IMR-90 (cell line): ENCODE results near the gene TARS3. TPM values are rescaled to one million over a fixed set of nuclear protein-coding genes. Genes with fewer than 3 reads are reported as not detected.

Experiments
- ATAC-seq: fragments of 200-7000 bp; cut with Tn5 transposase; 2 replicates; pipeline ENCODE4 v1.9.1; 2020; ENCODE audit warnings: low read depth, mild to moderate bottlenecking, moderate library complexity
- BruUV-seq: library from RNA; stranded (reverse); fragments of 400-500 nt; replicated peaks from 2 replicates; lab custom pipeline; 2021; lab: Mats Ljungman, UMichigan
- CTCF ChIA-PET: fragments of 300-600 bp; formaldehyde crosslinking; extraction: SDS; loops from one replicate; lab custom pipeline; 2021; ENCODE audit warnings: antibody characterized with exemption; lab: Yijun Ruan, JAX
- POLR2A ChIA-PET: fragments of 300-600 bp; sonication (Branson Sonifier 250); formaldehyde crosslinking; loops from one replicate; lab custom pipeline; 2022; ENCODE audit warnings: antibody characterized with exemption; ENCODE audit not compliant: unreplicated experiment; lab: Charles Lee
- DNase-seq: peaks from one replicate; pipeline ENCODE4 v3.0.0; 2013
- H2AFZ ChIP-seq: replicated peaks from 2 replicates; pipeline ENCODE3; 2013; ENCODE audit warnings: low read length, mild to moderate bottlenecking; ENCODE audit not compliant: poor library complexity
- H2AK5ac ChIP-seq: 2 replicates; pipeline ENCODE4 v1.6.1; 2013; ENCODE audit warnings: low read depth, low read length, inconsistent platforms
- H2AK9ac ChIP-seq: replicated peaks from 2 replicates; pipeline ENCODE3; 2013; ENCODE audit warnings: mild to moderate bottlenecking, low read depth, low read length, moderate library complexity; ENCODE audit not compliant: poor library complexity
- H2BK120ac ChIP-seq: 2 replicates; pipeline ENCODE4 v1.6.1; 2013; ENCODE audit warnings: low read depth, low read length, inconsistent platforms
- H2BK15ac ChIP-seq: 3 replicates; pipeline ENCODE4 v1.6.1; 2013; ENCODE audit warnings: low read depth, low read length, inconsistent platforms
- H2BK20ac ChIP-seq: 2 replicates; pipeline ENCODE4 v1.6.1; 2013; ENCODE audit warnings: low read depth, mild to moderate bottlenecking, inconsistent platforms, low read length, moderate library complexity
- H2BK5ac ChIP-seq: 2 replicates; pipeline ENCODE4 v1.6.1; 2013; ENCODE audit warnings: mild to moderate bottlenecking, low read depth, low read length, inconsistent platforms; ENCODE audit not compliant: poor library complexity, severe bottlenecking
- H3K14ac ChIP-seq: replicated peaks from 2 replicates; pipeline ENCODE4 v1.6.1; 2013; ENCODE audit warnings: low read depth, low read length, inconsistent platforms
- H3K18ac ChIP-seq: 2 replicates; pipeline ENCODE4 v1.6.1; 2013; ENCODE audit warnings: low read depth, low read length, control low read depth
- H3K23ac ChIP-seq: 2 replicates; pipeline ENCODE4 v1.6.1; 2013; ENCODE audit warnings: low read depth, low read length, inconsistent platforms
- H3K27ac ChIP-seq: 2 replicates; pipeline ENCODE4 v1.5.1; 2013; ENCODE audit warnings: mild to moderate bottlenecking, control low read depth, low read length; ENCODE audit not compliant: insufficient read depth
- H3K27me3 ChIP-seq: 2 replicates; pipeline ENCODE4 v1.6.1; 2013; ENCODE audit warnings: low read length; ENCODE audit not compliant: control insufficient read depth, insufficient read depth
- H3K36me3 ChIP-seq: 2 replicates; pipeline ENCODE4 v1.6.1; 2013; ENCODE audit warnings: low read length, mixed read lengths; ENCODE audit not compliant: control insufficient read depth, insufficient read depth
- H3K4ac ChIP-seq: 2 replicates; pipeline ENCODE4 v1.6.1; 2013; ENCODE audit warnings: low read depth, low read length, inconsistent platforms
- H3K4me1 ChIP-seq: 2 replicates; pipeline ENCODE4 v1.6.1; 2013; ENCODE audit warnings: low read length, mixed read lengths; ENCODE audit not compliant: control insufficient read depth, insufficient read depth
- H3K4me2 ChIP-seq: 2 replicates; pipeline ENCODE4 v1.6.1; 2013; ENCODE audit warnings: low read depth, mild to moderate bottlenecking, control low read depth, low read length, moderate library complexity
- H3K4me3 ChIP-seq: 2 replicates; pipeline ENCODE4 v1.5.1; 2013; ENCODE audit warnings: low read depth, mild to moderate bottlenecking, control low read depth, low read length, moderate library complexity; ENCODE audit not compliant: insufficient read depth
- H3K56ac ChIP-seq: 2 replicates; pipeline ENCODE4 v1.6.1; 2013; ENCODE audit warnings: low read length, inconsistent platforms; ENCODE audit not compliant: insufficient read depth; ENCODE audit errors: extremely low read depth
- H3K79me1 ChIP-seq, 2 experiments: 2 replicates each; pipeline ENCODE4 v1.6.1; 2013; ENCODE audit warnings: low read length in 2 of 2, inconsistent platforms in 1 of 2, low read depth in 1 of 2
- H3K9ac ChIP-seq: 2 replicates; pipeline ENCODE4 v1.6.1; 2013; ENCODE audit warnings: low read depth, low read length, control low read depth
- H3K9me1 ChIP-seq: 2 replicates; pipeline ENCODE4 v1.6.1; 2013; ENCODE audit warnings: low read length, inconsistent platforms; ENCODE audit not compliant: insufficient read depth
- H3K9me3 ChIP-seq: 2 replicates; pipeline ENCODE4 v1.6.1; 2013; ENCODE audit warnings: low read length; ENCODE audit not compliant: control insufficient read depth, insufficient read depth
- H4K20me1 ChIP-seq: 2 replicates; pipeline ENCODE4 v1.6.1; 2013; ENCODE audit warnings: low read length, inconsistent platforms; ENCODE audit not compliant: insufficient read depth
- H4K5ac ChIP-seq: 2 replicates; pipeline ENCODE4 v1.6.1; 2013; ENCODE audit warnings: mild to moderate bottlenecking, low read depth, low read length, control low read depth
- H4K8ac ChIP-seq, 2 experiments: 2 replicates each; pipeline ENCODE4 v1.6.1; 2013; ENCODE audit warnings: low read depth in 2 of 2, low read length in 2 of 2, control low read depth in 1 of 2, inconsistent platforms in 1 of 2
- H4K91ac ChIP-seq: 2 replicates; pipeline ENCODE4 v1.6.1; 2013; ENCODE audit warnings: low read depth, low read length, inconsistent platforms; ENCODE audit not compliant: insufficient read depth
- BHLHE40 ChIP-seq: fragments of 150-350 bp; IDR thresholded peaks from 2 replicates; pipeline ENCODE4 v1.6.1; 2016; ENCODE audit warnings: mild to moderate bottlenecking, low read depth, low read length
- CEBPB ChIP-seq: IDR thresholded peaks from 2 replicates; pipeline ENCODE4 v1.6.1; 2012; ENCODE audit warnings: low read depth, low read length, improper control_type of control experiment
- MAFK ChIP-seq: IDR thresholded peaks from 2 replicates; pipeline ENCODE4 v1.6.1; 2012; ENCODE audit warnings: low read depth, low read length, improper control_type of control experiment
- POLR2A ChIP-seq: IDR thresholded peaks from 2 replicates; pipeline ENCODE4 v1.6.1; 2012; ENCODE audit warnings: mild to moderate bottlenecking, low read depth, low read length
- SMC3 ChIP-seq: fragments of 150-350 bp; IDR thresholded peaks from 2 replicates; pipeline ENCODE4 v1.6.1; 2016; ENCODE audit warnings: low read depth, mild to moderate bottlenecking, antibody characterized with exemption, low read length, moderate library complexity
- WGBS, 2 experiments: methylation state at CpG; one replicate each; pipeline versions ENCODE4 v1.1.5 to v1.1.7; 2013; ENCODE audit warnings: missing lambda C conversion rate in 2 of 2; ENCODE audit not compliant: insufficient read length in 1 of 2; ENCODE audit errors: extremely low coverage in 2 of 2; 5-methylcytosine and 5-hydroxymethylcytosine counted together
- dilution Hi-C: fragments of 300-500 bp; cut with HindIII; formaldehyde crosslinking; loops from one replicate; pipeline ENCODE4 v1.14.3; 2018; ENCODE audit warnings: low sequenced_read_pairs; ENCODE audit not compliant: unreplicated experiment
- in situ Hi-C: fragments of 300-500 bp; cut with MboI; formaldehyde crosslinking; loops from 3 replicates; pipeline ENCODE4 v1.14.3; 2019; ENCODE audit warnings: low sequenced_read_pairs, inconsistent platforms, mixed read lengths
- intact Hi-C: fragments of 100-400 bp; cut with micrococcal nuclease; formaldehyde crosslinking; loops from 2 replicates; pipeline ENCODE4 v1.10.0; 2022
- polyA plus RNA-seq, 3 experiments: library from polyadenylated mRNA; depleted of rRNA; stranded (reverse); fragments of >200 nt; gene quantifications; 2 replicates each; pipeline ENCODE4 v1.2.3, GENCODE V29; 2012; ENCODE audit warnings: low replicate concordance in 1 of 3
- total RNA-seq: library from RNA; depleted of rRNA; stranded (reverse); fragments of >200 nt; gene quantifications from 2 replicates; pipeline ENCODE4 v1.2.3, GENCODE V29; 2012
- TF ChIP-seq, protein P1 (sequence below): fragments of 150-350 bp; IDR thresholded peaks from 2 replicates; pipeline ENCODE4 v1.6.1; 2016; ENCODE audit warnings: low read depth, mild to moderate bottlenecking, low read length, moderate library complexity, borderline replicate concordance

The TARS3 gene
- total and polyA plus RNA-seq, 2 of the 4 experiments (the other 2 are of a cell fraction): 3.4 to 9.3 TPM

DNA sequence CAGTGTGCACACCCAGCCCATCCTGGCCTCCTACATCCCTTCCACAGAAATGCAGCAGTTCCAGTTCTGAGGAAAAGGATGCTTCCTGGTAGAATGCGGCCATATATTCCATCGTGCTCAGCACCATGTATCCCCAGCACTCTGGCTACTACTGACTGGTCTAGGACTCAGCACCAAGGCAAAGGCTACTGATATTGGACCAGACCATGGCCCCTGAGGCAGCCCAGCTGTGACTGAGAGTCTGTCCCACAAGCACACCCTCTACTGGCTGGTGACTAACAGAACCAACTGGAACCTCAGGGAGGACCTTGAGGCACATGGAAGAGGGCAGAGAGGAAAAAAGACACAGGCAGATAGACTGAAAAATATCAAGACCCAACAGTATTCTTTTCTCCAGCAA lies 30.0 kb downstream of the TARS3 start:
- H3K4ac ChIP-seq: no peak overlapping the region
- H4K5ac ChIP-seq: no peak overlapping the region
- TF ChIP-seq POLR2A: no peak
- no peak for TF ChIP-seq CEBPB
- no peak for TF ChIP-seq BHLHE40
- no peak for TF ChIP-seq SMC3
- TF ChIP-seq, protein P1, sequence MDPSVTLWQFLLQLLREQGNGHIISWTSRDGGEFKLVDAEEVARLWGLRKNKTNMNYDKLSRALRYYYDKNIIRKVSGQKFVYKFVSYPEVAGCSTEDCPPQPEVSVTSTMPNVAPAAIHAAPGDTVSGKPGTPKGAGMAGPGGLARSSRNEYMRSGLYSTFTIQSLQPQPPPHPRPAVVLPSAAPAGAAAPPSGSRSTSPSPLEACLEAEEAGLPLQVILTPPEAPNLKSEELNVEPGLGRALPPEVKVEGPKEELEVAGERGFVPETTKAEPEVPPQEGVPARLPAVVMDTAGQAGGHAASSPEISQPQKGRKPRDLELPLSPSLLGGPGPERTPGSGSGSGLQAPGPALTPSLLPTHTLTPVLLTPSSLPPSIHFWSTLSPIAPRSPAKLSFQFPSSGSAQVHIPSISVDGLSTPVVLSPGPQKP: no peak
- TF ChIP-seq MAFK: no peak
- H2BK20ac ChIP-seq: no peak overlapping the region
- no peak overlapping the region for H2AK5ac ChIP-seq
- no peak overlapping the region for H3K18ac ChIP-seq
- BruUV-seq: no TSS peak
- peaks cover 11% of the 10 kb centered on the region for H3K9me1 ChIP-seq
- H3K27me3 ChIP-seq: no peaks in the 10 kb centered on the region
- no peak overlapping the region for H4K8ac ChIP-seq
- H3K23ac ChIP-seq: no peak overlapping the region
- H3K4me3 ChIP-seq: no peak overlapping the region
- no peak overlapping the region for H4K91ac ChIP-seq
- H3K56ac ChIP-seq: no peak overlapping the region
- CTCF ChIA-PET: no interaction called here
- intact Hi-C loops: no loop called here
- H3K27ac ChIP-seq: no peak overlapping the region
- no peak overlapping the region for H3K9ac ChIP-seq
- peaks cover 2% of the 10 kb centered on the region; the same call in 1 of the 2 replicates for H3K4me1 ChIP-seq
- no peak overlapping the region for H3K14ac ChIP-seq
- dilution Hi-C loops: no loop called here
- peaks cover 36% of the 10 kb centered on the region for H3K36me3 ChIP-seq
- H3K4me2 ChIP-seq: no peak overlapping the region
- H2BK5ac ChIP-seq: no peak overlapping the region
- POLR2A ChIA-PET: no interaction called here
- H2BK120ac ChIP-seq: no peak overlapping the region
- H2BK15ac ChIP-seq: no peak overlapping the region
- WGBS, 2 experiments: no CpG with 5 or more reads among the region's 2 CpGs
- no peak for DNase-seq
- H2AFZ ChIP-seq: no peak overlapping the region
- no peaks in the 10 kb centered on the region for H3K9me3 ChIP-seq
- peaks cover 0 to 5% of the 10 kb centered on the region in 2 experiments; a peak in 3 of 4 replicates for H3K79me1 ChIP-seq
- 0 out of 2 replicates have a peak, but pooled peaks have one; percentile 18 for ATAC-seq
- H4K20me1 ChIP-seq: no peaks in the 10 kb centered on the region
- in situ Hi-C loops: no loop called here
- no peak overlapping the region for H2AK9ac ChIP-seq
